HG03439 (cell line): ENCODE data around the gene NOC3L.

Experiments
- ATAC-seq: cut with Tn5 transposase; IDR thresholded peaks from one replicate; pipeline ENCODE4 v1.9.1; 2021; ENCODE audit warnings: mild to moderate bottlenecking, moderate library complexity; ENCODE audit not compliant: unreplicated experiment

Gene NOC3L

DNA sequence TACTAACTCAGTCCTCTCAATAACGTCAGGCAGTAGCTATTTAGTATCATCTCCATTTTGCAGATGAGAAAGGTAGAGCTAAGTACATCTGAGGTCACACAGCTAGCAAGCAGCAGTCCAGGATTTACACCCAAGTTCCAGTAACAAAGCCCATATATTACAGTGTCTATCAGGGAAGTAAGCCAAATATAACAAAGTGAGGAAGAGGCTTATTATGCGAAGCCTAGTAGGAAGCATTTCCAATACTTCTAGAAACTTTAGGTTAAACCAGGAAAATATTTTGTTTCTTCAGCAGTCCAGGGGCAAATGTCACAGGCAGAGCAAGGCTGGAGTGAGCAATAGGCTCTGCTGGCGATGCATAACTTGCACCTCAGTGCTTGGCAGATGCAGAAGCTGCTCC lies 53.9 kb downstream of the NOC3L start:
- ATAC-seq, result no peak

DNA sequence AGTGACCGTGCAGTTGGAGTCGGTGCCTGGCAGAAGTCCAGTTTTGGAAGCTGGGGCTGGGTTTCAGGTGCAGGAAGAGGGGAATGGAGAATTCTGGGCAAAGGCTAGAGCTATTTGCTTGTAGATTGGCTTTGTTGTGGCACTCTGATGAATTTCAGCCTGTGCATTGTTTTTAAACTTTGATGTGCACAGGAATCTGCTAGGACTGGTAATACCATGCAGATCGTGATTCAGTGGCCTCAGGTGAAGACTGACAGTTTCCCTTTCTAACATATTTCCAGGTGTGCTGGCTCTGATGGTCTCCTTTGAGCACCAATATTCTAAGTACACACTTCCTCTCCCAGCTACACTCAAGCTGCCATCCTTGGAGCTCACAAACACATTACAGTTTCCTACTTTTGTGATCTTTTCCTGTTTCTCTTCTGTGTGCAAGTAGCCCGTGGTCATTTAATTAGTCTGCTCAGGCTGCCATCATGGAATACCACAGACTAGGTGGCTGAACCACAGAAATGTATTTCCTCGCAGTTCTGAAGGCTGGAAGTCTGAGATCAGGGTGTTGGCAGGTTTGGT lies 55.6 kb downstream of the NOC3L start:
- no peak for ATAC-seq

DNA sequence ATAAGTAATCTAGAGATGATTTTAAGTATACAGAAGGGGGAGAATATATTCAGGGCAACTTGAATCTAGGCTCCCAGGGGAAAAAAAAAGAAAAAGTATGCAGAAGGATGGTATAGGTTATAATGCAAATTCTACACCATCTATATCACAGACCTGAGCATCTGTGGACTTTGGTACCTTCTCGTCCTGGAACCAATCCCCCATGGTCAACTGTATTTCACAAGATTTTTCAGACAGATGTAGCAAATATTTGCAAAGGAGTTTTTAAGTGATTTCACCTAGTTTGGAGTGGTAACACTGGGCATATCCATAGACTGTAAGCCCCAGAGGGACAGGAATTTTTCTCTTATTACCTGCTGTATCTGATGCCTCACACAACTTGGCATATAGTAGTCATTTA lies 58.8 kb downstream of the NOC3L start:
- ATAC-seq, result no peak

DNA sequence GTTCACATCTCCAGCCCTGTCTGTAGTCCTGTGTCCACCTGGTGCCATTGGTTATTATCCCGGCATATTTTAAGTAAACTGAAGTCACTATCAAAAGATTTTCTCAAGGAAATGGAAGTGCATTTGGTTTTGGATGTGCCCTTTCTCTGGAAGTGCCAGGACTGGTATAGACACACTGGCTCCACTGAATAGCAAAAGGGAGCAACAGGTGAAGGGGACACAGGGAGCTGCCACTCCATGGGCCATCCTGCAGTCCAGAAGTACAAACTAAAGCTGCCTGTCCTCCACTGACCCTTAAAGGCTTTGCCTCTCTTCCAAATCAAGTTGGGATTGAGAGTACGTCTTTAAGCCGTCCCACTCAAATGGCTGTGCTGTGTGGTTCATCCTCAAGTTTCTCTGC lies 62.7 kb downstream of the NOC3L start:
- no peak for ATAC-seq

- no peak for ATAC-seq
Measured at GRCh38 chr10:94299417-94299816, 63.3 kb downstream of the NOC3L start.

- ATAC-seq, result no peak
Measured at GRCh38 chr10:94294168-94294567, 68.6 kb downstream of the NOC3L start.

- no peak for ATAC-seq
Measured at GRCh38 chr10:94293354-94293753, 69.4 kb downstream of the NOC3L start.

DNA sequence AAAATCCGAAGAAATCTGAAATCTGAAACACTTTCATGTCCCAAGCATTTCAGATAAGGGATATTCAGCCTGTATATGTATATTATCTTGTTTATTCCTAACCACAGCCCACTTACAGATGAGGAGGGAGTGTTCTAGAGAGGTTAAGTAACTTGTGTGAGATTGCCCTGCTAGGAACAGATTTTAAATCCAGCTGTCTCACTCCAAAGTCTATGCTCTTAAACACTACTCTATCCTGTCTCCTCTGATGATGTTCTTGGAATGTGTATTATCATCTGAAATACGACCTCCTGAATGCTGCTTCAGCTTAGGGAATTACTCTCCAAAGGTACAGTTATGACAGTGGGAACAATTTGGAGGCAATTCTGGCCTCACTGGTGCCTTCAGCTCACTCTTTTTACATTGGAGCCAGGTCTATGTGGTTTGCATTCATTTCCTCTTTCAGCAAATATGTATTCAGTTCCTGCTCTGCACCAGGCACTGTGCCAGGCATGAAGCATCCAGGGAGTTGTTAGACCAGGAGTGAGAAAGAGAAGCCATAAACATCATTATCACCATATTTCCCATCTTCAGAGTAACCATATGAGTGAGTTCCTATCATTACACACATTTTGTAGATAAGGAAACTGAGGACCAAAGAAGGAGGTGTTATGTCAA lies 70.2 kb downstream of the NOC3L start:
- ATAC-seq, result no peak

GRCh38 chr10:94288361-94289101 lies 74.2 kb downstream of the NOC3L start:
- ATAC-seq, result no peak

- ATAC-seq, result no peak
Measured at GRCh38 chr10:94287336-94287735, 75.4 kb downstream of the NOC3L start.

- no peak for ATAC-seq
Measured at GRCh38 chr10:94286901-94287300, 75.8 kb downstream of the NOC3L start.

GRCh38 chr10:94285271-94285670 lies 77.5 kb downstream of the NOC3L start:
- ATAC-seq, result no peak
